GM19463 (cell line): ENCODE measurements around the gene HSDL2.
"Not testable (repeated sequence)": the region's sequence is repeated elsewhere in the genome, so short reads cannot be mapped to it uniquely, and the experiment has no call there.

ENCODE experiments used
- ATAC-seq: cut with Tn5 transposase; IDR thresholded peaks from one replicate; pipeline ENCODE4 v1.9.1; 2021; ENCODE audit warnings: mild to moderate bottlenecking, moderate library complexity; ENCODE audit not compliant: unreplicated experiment

The HSDL2 gene

DNA sequence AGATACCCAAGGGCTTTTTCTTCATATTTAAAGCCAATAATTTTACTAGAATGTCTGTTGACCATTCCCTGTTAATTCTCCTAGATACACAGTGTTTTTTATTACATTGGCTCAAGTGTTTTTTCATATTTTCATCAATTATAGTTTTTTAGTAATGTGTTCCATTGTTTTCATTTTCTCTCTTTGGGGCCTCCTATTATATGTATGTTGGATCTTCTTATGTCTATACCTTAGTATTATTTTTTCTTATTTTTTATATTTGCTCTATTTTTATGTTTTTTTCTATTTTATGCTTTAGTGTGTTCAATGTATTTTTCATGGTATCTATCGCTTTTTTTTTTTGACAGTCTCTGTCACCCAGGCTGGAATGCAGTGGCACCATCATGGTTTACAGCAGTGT lies 114.2 kb downstream of the HSDL2 start:
- no peak for ATAC-seq

DNA sequence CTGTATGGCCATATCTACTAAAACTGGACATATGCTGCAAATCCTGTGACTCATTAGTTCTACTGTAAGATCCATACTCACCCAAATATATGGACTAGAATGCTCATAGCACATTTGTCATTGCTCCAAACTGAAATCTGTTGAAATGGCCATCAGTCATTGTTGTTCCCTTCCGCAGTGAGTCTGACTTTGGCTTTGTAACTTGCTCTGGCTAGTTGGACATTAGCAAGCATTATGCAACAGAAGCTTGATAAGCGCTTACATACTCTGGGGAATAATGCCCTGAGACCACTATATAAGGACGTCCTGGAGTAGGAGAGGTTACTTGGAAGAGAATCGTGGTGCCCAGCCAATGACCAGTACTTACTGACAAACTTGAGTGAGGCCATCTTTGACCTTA lies 115.7 kb downstream of the HSDL2 start:
- no peak for ATAC-seq

DNA sequence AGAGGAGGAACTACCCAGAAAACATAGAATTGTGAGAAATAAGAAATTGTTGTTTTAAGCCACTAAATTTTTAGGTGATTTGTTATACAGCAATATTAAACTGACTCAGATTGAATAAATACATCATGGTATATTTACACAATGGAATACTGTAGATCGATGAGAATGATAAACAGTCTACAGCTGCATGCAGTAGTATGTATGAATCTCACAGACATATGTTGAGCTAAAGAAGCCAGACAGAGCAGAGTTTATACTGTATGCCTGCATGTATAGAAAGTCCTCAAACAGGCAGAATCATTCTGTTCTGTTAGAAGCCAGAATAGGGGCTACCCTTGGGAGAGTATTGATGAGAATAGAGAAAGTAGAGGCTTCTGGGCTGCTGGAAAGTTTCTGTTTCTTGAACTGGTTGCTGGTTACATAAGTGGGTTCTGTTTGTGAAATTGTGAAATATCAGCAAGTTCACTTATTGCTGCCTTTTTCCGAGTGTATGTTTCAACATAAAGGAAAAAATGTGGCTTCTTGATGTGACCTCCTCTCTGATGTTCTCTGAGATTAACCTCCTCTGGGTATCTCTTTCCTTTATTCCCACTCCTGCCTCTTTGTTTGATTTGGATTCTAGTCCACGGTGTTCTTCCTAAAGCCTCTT lies 116.3 kb downstream of the HSDL2 start:
- no peak for ATAC-seq

DNA sequence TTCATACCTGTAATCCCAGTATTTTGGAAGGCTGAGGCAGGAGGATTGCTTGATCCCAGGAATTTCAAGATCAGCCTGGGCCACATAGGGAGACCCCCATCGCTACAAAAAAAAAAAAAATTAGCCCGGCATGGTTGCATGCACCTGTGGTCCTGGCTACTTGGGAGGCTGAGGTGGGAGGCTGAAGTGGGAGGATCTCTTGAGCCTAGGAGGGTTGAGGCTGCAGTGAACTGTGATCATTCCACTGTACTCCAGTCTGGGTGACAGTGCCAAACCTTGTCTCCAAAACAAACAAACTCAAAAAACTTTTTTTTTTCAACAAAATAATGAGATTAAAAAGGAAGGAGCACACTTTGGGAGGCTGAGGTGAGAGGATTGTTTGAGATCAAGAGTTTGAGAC lies 120.9 kb downstream of the HSDL2 start:
- ATAC-seq, result no peak

DNA sequence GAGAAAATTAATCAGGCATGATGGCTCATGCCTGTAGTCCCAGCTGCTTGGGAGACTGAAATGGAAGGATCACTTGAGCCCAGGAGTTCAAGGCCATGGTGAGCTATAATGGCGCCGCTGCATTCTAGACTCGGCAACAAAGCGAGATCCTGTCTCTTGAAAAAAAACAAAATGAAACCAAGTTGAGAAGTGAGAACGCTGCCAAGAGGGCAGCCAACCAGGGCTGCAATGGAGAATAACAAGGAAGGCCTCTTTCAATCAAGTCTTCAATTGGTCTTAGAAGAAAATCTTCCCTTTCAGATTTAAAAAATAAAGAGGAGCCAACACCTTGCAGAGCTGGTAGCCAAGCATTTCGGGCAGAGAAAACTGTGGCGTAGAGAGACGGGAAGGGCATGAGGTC lies 121.4 kb downstream of the HSDL2 start:
- no peak for ATAC-seq

DNA sequence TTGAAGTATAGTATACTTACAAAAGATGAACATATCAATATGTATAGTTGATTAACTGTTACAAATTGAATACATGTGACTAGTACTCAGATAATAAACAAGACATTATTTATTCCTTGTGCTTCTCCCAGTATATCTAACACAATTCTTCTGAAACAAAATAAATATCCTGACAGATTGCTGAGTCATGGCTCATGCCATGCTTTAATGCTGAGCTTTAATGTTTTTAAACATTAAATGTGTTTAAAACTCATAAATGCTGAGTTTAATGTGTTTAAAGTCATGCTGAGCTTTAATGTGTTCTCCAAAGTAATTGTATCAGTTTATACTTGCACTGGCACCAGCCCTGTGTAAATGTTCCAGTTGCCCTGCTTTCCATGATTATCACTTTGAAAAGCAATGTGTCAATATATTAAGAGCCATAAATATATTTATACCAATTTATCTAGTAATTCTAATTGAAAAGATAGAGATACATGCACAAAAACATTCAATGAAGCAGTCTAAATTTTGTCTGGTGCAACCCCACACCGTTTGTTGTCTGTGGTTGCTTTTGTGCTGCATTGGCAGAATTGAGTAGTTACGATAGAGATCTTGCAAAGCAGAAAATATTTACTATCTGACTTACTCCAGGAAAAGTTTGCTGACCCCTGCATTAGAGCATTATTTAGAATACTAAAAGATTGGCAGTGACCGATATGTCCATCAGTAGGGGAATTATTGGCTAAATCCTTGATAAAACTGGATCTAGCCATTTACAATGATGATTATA lies 122.5 kb downstream of the HSDL2 start:
- no peak for ATAC-seq

DNA sequence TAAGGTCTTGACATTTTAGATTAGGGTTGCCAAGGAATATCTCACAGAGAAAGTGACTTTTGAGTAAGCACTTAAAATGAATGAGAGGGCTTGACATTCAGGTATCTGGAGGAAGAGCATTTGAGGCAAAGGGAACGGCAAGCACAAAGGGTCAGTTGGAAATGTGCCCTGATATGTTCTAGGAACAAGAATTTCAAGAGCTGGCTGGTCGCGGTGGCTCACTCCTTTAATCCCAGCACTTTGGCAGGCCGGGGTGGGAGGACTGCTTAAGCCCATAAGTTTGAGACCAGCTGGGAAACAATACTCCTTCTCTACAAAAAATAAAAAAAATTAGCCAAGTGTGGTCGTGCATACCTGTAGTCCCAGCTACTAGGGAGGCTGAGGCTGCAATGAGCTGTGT lies 123.3 kb downstream of the HSDL2 start:
- no peak for ATAC-seq

DNA sequence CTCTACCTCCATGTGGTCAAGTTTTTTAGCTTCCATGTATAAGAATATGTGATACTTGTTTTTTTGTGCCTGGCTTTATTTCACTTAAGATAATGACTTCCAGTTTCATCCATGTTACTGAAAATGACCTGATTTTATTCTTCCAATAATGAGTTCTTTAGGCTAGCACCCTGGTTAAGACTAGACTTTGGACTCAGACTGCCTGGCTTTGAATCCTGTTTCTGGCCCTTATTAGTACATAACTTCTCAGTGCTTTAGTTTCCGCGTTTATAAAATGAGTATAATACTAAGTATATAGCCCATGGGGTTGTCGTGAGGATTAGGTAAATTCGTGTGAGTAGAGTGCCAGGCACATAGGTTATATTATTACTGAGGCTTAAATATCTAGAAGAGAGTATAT lies 125.2 kb downstream of the HSDL2 start:
- ATAC-seq, result no peak

DNA sequence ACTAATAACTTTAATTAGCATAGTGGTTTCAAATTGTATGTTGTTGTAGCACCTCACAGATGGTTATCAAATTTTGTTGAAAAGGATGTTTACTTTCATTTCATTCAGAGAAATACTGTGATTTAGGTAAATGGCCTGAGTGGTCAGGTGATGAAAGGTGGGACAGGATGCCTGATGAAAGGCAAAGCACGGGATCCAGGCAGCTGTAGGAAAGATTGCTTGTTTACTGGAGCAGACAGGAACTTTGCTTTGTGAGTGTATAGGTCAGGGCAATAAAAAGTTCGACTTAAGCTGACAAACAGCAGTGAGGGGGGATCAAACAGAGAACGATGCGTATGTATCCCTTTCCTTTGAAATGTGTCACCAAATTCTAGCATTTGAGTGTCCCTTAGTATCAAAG lies 125.7 kb downstream of the HSDL2 start:
- ATAC-seq, result no peak

DNA sequence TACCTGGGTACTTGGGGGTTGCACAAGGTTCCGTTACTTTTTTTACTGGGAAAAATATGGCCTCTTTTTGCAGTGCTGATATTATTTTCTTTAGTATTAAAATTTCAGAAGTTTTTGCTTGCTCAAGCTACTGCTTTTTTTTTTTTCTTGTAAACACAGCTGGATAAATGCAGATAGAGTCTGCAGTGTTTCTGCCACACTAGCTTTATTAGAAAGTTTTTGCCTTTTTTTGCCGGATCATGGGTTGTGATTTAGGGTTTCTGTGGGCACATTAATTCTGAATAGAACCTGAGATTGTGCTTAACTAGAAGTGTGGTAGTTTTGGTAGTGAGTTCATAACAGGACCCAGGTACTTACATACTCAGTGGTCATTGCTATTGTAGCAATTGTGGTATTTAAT lies 126.7 kb downstream of the HSDL2 start:
- no peak for ATAC-seq

DNA sequence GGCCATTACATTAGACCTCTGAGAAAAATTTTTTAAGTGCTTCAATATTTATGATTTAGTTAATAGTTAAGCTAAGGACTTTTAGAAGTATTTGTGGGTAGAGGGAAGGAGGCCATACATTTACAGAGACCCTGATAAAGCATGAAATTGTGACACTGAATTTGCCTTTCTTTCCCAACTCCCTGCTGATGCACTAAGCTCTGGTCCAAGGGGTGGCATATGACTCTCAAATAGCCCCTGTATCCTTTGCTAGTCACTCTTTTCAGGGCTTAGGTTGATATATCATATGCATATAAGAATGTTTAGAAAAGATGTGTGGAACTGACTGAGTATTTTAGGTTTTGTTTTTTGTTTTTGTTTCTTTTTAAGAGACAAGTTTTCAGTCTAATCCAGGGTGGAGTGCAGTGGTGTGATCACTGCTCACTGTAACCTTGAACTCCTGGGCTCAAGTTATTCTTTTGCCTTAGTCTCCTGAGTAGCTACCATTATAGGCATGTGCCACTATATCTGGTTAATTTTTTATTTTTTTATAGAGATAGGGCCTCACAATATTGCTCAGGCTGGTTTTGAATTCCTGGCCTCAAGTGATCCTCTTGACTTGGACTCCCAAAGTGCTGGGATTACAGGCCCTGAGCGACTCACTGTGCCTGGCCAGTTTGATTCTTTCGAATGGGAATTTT lies 127.2 kb downstream of the HSDL2 start:
- ATAC-seq, result no peak

DNA sequence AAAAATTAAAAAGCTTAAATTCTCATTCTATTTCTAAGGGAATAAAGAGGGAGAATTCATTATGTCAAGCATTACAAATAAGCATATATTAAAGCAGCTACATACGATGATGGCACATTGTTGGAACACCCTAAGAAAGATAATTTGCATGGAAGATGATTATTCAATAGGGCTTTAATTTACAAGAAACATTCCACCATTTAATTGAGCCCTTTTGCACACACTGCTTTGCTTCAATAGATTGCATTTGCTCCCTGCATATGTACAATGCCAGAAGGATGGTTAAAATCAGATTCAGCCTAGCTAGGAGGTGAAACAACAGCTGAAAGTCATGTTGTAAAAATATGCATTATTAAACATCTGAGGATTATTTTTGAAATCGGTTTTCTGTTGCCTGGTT lies 128.5 kb downstream of the HSDL2 start:
- ATAC-seq, result no peak

DNA sequence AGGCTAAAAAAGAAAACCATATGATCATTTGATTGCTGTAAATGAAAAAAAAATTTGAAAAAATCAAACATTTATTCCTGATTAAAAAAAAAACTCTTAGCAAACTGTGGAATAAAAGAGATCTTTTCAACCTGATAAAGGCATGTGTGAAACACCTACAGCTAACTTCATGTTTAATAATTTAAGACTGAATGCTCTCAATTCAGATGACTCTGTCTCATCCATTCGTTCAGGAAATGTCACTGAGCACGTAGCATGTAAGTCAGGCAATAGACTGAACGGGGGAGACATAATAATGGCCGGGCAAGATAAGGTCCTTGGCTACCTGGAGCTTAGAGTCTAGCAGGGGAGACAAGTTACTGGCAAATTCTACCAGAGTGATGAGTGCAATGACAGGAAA lies 132.5 kb downstream of the HSDL2 start:
- ATAC-seq, result not testable (repeated sequence)

DNA sequence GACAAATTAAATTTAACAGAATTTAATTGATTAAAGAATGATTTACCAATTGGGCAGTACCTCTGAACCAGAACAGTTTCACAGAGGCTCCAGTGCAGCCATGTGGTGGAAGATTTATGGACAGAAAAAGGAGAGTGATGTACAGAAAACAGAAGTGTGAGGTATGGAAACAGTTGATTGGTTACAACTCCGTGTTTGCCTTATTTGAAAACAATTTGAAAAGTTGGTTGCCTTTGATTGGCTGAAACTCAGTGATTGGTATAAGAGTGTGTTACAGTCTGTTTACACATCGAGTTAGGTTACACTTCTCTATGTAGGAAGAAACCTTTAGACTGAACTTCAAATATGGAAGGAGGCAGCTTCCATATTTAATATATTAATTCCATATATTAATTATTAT lies 136.9 kb downstream of the HSDL2 start:
- no peak for ATAC-seq

DNA sequence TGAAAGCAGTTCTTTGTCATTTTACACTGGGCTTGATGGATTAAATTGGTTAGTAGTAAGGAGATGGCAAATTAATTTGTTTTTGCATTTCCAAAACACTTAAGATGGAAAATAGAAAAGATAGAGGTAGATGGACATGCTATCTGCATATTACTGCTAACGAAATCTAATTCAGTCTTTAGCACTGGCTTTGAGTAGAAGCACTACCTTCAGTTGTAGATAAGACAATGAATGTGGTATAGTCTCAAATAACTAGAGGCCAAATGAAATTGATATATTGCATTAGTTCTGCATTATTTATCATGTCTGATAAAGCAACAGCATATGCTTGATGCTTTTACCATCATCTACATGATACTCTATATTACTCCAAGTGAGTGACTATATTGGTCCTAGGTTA lies 140.2 kb downstream of the HSDL2 start:
- no peak for ATAC-seq

DNA sequence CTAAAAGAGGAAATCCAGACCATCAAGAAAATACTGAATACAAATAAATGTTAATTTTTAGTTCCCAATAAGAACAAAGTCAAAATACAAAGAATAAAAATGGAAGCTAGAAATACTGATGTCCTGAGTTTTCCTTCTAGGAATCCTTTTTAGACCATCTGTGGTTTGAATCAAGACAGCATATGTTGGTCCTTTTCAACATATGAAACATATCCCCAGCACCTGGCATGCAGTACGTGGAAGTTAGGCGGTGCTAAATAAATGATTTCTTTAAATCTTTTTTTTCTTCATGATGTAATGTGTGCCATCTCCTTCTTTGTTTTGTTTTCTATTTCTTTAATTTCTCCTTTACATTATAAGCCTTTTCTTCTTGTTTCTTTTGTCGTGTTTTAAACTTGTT lies 140.7 kb downstream of the HSDL2 start:
- no peak for ATAC-seq
